Measurements from ENCODE around the gene TVP23A. TPM values are rescaled to one million over a fixed set of nuclear protein-coding genes. Genes with fewer than 3 reads are reported as not detected.
"Not testable (repeated sequence)": the region's sequence is repeated elsewhere in the genome, so short reads cannot be mapped to it uniquely, and the experiment has no call there.

TVP23A gene
- total RNA-seq, 2 experiments from 2014 or later = not detected

GRCh38 chr16:10776923-10777322 is 41.7 kb downstream of the TVP23A start:
- H3K4me3 Mint-ChIP-seq; CTCF ChIA-PET; POLR2A ChIA-PET; H3K4me1 Mint-ChIP-seq (ENCODE audit: low read depth); H3K27ac Mint-ChIP-seq; H3K36me3 Mint-ChIP-seq; DNase-seq; intact Hi-C loops (cut with micrococcal nuclease); H3K27me3 Mint-ChIP-seq; H3K9me3 Mint-ChIP-seq: not testable (repeated sequence)

GRCh38 chr16:10776280-10776679 is 42.3 kb downstream of the TVP23A start:
- POLR2A ChIA-PET = no interaction called here
- peak; percentile 17 for DNase-seq
- intact Hi-C loops (cut with micrococcal nuclease) = no loop called here
- CTCF ChIA-PET = no interaction called here
- Mint-ChIP-seq H3K36me3 (no peaks in the 10 kb centered on the region), H3K4me3 (no peak overlapping the region), H3K4me1 (ENCODE audit: low read depth) (peaks cover 8% of the 10 kb centered on the region), H3K27ac (no peak overlapping the region), H3K27me3 (peaks cover 9% of the 10 kb centered on the region), H3K9me3 (no peaks in the 10 kb centered on the region)

- H3K4me3 Mint-ChIP-seq = no peak overlapping the region
- ChIA-PET CTCF (no interaction called here), POLR2A (no interaction called here)
- no peak overlapping the region for H3K27ac Mint-ChIP-seq
- intact Hi-C loops (cut with micrococcal nuclease) = no loop called here
- H3K27me3 Mint-ChIP-seq = no peaks in the 10 kb centered on the region
- H3K9me3 Mint-ChIP-seq = no peaks in the 10 kb centered on the region
- H3K4me1 Mint-ChIP-seq (ENCODE audit: low read depth) = peaks cover 6% of the 10 kb centered on the region
- H3K36me3 Mint-ChIP-seq = peaks cover 5% of the 10 kb centered on the region
- DNase-seq = no peak
These were observed 47.7 kb downstream of the TVP23A start for GRCh38 chr16:10770907-10771306.

DNA sequence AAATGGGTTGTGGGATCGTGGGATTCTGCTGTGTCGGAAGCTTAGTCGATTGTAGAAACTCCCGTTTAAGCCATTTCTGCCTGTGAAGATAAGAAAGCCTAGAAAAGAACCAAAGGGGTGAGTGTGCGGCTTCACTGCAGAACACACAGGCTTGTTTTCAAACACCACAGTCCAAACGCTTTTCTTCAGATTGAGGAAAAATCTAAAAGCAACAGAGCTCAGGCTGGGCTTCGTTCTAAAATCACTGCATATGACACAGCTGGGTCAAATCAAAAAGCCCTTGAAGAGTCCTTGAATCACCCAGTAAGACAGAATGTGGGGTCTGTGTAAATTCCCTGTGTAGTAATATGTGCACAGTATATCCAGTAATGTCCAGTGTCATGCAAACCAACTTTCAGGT is 49.2 kb downstream of the TVP23A start:
- Mint-ChIP-seq H3K36me3 (peaks cover 10% of the 10 kb centered on the region), H3K4me3 (no peak overlapping the region), H3K27ac (no peak overlapping the region), H3K4me1 (ENCODE audit: low read depth) (peaks cover 6% of the 10 kb centered on the region), H3K9me3 (no peaks in the 10 kb centered on the region), H3K27me3 (no peaks in the 10 kb centered on the region)
- CTCF ChIA-PET = no interaction called here
- POLR2A ChIA-PET = no interaction called here
- intact Hi-C loops (cut with micrococcal nuclease) = no loop called here
- no peak for DNase-seq

GRCh38 chr16:10767127-10767526 is 51.5 kb downstream of the TVP23A start:
- Mint-ChIP-seq H3K4me3 (no peak overlapping the region), H3K9me3 (no peaks in the 10 kb centered on the region), H3K36me3 (peaks cover 28% of the 10 kb centered on the region), H3K27ac (no peak overlapping the region), H3K27me3 (no peaks in the 10 kb centered on the region), H3K4me1 (ENCODE audit: low read depth) (peaks cover 6% of the 10 kb centered on the region)
- intact Hi-C loops (cut with micrococcal nuclease) = no loop called here
- no peak for DNase-seq
- CTCF ChIA-PET = no interaction called here
- POLR2A ChIA-PET = no interaction called here

GRCh38 chr16:10765772-10766171 is 52.8 kb downstream of the TVP23A start:
- H3K36me3 Mint-ChIP-seq = peaks cover 33% of the 10 kb centered on the region
- no peak overlapping the region for H3K27ac Mint-ChIP-seq
- peak; percentile 25 for DNase-seq
- H3K4me3 Mint-ChIP-seq = no peak overlapping the region
- ChIA-PET POLR2A (no interaction called here), CTCF (no interaction called here)
- intact Hi-C loops (cut with micrococcal nuclease) = no loop called here
- no peaks in the 10 kb centered on the region for H3K27me3 Mint-ChIP-seq
- H3K9me3 Mint-ChIP-seq = no peaks in the 10 kb centered on the region
- H3K4me1 Mint-ChIP-seq (ENCODE audit: low read depth) = peaks cover 4% of the 10 kb centered on the region

- intact Hi-C loops (cut with micrococcal nuclease) = no loop called here
- Mint-ChIP-seq H3K9me3 (no peaks in the 10 kb centered on the region), H3K36me3 (peaks cover 49% of the 10 kb centered on the region), H3K27me3 (no peaks in the 10 kb centered on the region), H3K4me3 (no peak overlapping the region), H3K4me1 (ENCODE audit: low read depth) (peaks cover 4% of the 10 kb centered on the region), H3K27ac (no peak overlapping the region)
- no peak for DNase-seq
- POLR2A ChIA-PET = no interaction called here
- CTCF ChIA-PET = no interaction called here
These were observed 55.1 kb downstream of the TVP23A start for GRCh38 chr16:10763456-10763855.

DNA sequence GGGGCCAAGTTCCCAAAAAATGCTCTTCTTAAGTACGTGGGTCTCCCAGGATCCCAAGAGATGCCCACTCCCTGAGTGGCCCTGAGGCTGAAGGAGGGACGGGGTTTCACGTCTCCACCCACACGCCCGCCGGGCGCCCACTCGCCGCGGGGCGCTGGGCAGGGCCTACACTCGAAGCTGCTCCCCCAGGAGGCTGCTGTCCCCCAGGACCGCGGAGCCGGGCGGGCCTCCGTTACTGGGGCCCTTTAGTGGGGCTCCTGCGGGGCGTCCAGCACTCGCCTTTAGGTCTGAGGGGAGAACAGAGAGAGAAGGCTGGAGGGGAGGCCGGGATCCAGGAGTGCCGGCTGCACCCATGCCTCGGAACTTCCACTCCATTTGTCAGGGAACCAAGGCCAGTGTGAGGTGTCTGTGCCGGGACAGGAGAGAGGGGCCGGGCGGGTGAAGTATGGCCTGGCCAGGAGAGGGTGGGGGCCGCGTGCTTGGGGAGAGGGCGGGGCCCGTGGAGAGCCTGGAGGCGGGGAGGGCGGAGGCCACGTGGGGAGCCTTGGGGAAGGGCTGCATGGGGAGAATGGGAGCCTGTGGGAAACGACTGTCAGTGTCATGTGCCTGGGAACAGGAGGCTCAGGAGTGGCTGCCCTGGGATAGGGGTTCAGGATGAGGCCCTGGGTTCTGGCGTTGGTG is 56.1 kb downstream of the TVP23A start:
- DNase-seq = no peak
- CTCF ChIA-PET = no interaction called here
- no peak overlapping the region for H3K27ac Mint-ChIP-seq
- POLR2A ChIA-PET = no interaction called here
- no peaks in the 10 kb centered on the region for H3K9me3 Mint-ChIP-seq
- peaks cover 4% of the 10 kb centered on the region for H3K4me1 Mint-ChIP-seq (ENCODE audit: low read depth)
- intact Hi-C loops (cut with micrococcal nuclease) = no loop called here
- H3K27me3 Mint-ChIP-seq = no peaks in the 10 kb centered on the region
- H3K4me3 Mint-ChIP-seq = no peak overlapping the region
- H3K36me3 Mint-ChIP-seq = peaks cover 55% of the 10 kb centered on the region

DNA sequence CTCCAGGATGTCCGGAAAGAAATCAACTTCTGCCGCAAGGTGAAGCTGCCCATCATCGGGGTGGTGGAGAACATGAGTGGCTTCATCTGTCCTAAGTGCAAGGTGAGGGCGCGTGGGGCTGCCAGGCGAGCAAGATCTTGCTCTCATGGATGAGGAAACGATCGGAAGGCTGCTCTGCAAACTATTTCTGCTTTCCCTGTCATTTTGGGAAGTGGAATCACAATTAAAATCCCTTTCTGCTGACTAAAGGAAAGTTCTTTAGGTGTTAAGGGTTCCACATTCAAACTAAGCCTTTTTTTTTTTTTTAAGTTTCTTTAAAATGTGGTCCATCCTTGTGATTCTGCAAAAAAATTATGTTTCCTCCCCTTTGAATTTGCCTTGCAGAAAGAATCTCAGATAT is 57.2 kb downstream of the TVP23A start:
- Mint-ChIP-seq H3K9me3 (no peaks in the 10 kb centered on the region), H3K4me3 (no peak overlapping the region), H3K27me3 (no peaks in the 10 kb centered on the region), H3K36me3 (peaks cover 56% of the 10 kb centered on the region), H3K4me1 (ENCODE audit: low read depth) (peaks cover 4% of the 10 kb centered on the region), H3K27ac (no peak overlapping the region)
- intact Hi-C loops (cut with micrococcal nuclease) = no loop called here
- no peak for DNase-seq
- ChIA-PET POLR2A (interaction anchor here (0.5 kb wide), 1 partner anchor 8 kb away, joined by 3 read pairs; no protein-coding TSS in a partner anchor), CTCF (no interaction called here)

DNA sequence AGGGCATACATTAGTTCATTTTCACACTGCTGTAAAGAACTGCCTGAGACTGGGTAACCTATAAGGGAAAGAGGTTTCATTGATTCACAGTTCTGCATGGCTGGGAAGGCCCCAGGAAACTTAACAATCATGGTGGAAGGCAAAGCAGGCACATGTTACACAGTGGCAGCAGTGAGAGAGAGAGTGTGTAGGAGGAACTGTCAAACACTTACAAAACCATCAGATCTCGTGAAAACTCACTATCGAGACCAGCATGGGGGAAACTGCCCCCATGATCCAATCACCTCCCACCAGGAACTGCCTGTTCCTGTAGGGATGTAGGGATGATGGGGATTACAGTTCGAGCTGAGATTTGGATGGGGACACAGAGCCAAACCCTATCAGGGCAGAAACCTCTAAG is 57.7 kb downstream of the TVP23A start:
- DNase-seq = no peak
- POLR2A ChIA-PET = interaction anchor here (0.5 kb wide), 1 partner anchor 8 kb away, joined by 3 read pairs; no protein-coding TSS in a partner anchor
- no peaks in the 10 kb centered on the region for H3K27me3 Mint-ChIP-seq
- peaks cover 4% of the 10 kb centered on the region for H3K4me1 Mint-ChIP-seq (ENCODE audit: low read depth)
- CTCF ChIA-PET = no interaction called here
- H3K9me3 Mint-ChIP-seq = no peaks in the 10 kb centered on the region
- H3K27ac Mint-ChIP-seq = no peak overlapping the region
- no peak overlapping the region for H3K4me3 Mint-ChIP-seq
- intact Hi-C loops (cut with micrococcal nuclease) = no loop called here
- H3K36me3 Mint-ChIP-seq = peaks cover 53% of the 10 kb centered on the region

GRCh38 chr16:10756574-10756973 is 62.0 kb downstream of the TVP23A start:
- Mint-ChIP-seq H3K9me3 (no peaks in the 10 kb centered on the region), H3K4me1 (ENCODE audit: low read depth) (peaks cover 14% of the 10 kb centered on the region), H3K36me3 (peaks cover 40% of the 10 kb centered on the region), H3K27me3 (no peaks in the 10 kb centered on the region), H3K27ac (no peak overlapping the region), H3K4me3 (no peak overlapping the region)
- intact Hi-C loops (cut with micrococcal nuclease) = no loop called here
- CTCF ChIA-PET = interaction anchor here (0.6 kb wide), 1 partner anchor 20 kb away, joined by 3 read pairs; no protein-coding TSS in a partner anchor
- POLR2A ChIA-PET = no interaction called here
- no peak for DNase-seq

- H3K27ac Mint-ChIP-seq = peak overlapping the region; percentile 51
- ChIA-PET POLR2A (interaction anchor here (0.6 kb wide), 1 partner anchor 138 kb away, joined by 5 read pairs; no protein-coding TSS in a partner anchor), CTCF (interaction anchor here (1.2 to 1.6 kb wide), 3 partner anchors 114 to 240 kb away, joined by 3 to 7 read pairs (median 4); no protein-coding TSS in a partner anchor)
- H3K9me3 Mint-ChIP-seq = no peaks in the 10 kb centered on the region
- intact Hi-C loops (cut with micrococcal nuclease) = no loop called here
- H3K36me3 Mint-ChIP-seq = peaks cover 35% of the 10 kb centered on the region
- no peak overlapping the region for H3K4me3 Mint-ChIP-seq
- H3K27me3 Mint-ChIP-seq = no peaks in the 10 kb centered on the region
- H3K4me1 Mint-ChIP-seq (ENCODE audit: low read depth) = peaks cover 23% of the 10 kb centered on the region
- peak; percentile 18 for DNase-seq
These were observed 63.7 kb downstream of the TVP23A start for GRCh38 chr16:10754941-10755340.

GRCh38 chr16:10753670-10754069 is 64.9 kb downstream of the TVP23A start:
- Mint-ChIP-seq H3K36me3 (peaks cover 32% of the 10 kb centered on the region), H3K4me1 (ENCODE audit: low read depth) (peaks cover 30% of the 10 kb centered on the region), H3K9me3 (no peaks in the 10 kb centered on the region), H3K4me3 (no peak overlapping the region), H3K27ac (no peak overlapping the region), H3K27me3 (no peaks in the 10 kb centered on the region)
- intact Hi-C loops (cut with micrococcal nuclease) = no loop called here
- POLR2A ChIA-PET = interaction anchor here (0.9 kb wide), 1 partner anchor 9 kb away, joined by 4 read pairs; no protein-coding TSS in a partner anchor
- CTCF ChIA-PET = interaction anchor here (0.6 to 1.4 kb wide), 3 partner anchors 44 to 166 kb away, joined by 3 to 7 read pairs (median 3); no protein-coding TSS in a partner anchor
- DNase-seq = no peak
